Tibial nerve (tissue), 3 donors: ENCODE data around the gene CST7.

Experiments
- POLR2A ChIP-seq, 2 donors: fragments of 450-650 bp; IDR thresholded peaks; one replicate each; pipeline ENCODE4 v1.6.1; 2017; ENCODE audit warnings: antibody characterized with exemption in 2 of 2, mild to moderate bottlenecking in 2 of 2, moderate library complexity in 2 of 2
- TF ChIP-seq, protein P1 (sequence below), 5 experiments: fragments of 200-600 bp in 3 of 5; fragments of 450-650 bp in 2 of 5; sonication (generic) in 3 of 5; IDR thresholded peaks; one replicate each; pipeline ENCODE4 v1.5.1; 2016 to 2019; ENCODE audit warnings: antibody characterized with exemption in 5 of 5, mild to moderate bottlenecking in 3 of 5, moderate library complexity in 2 of 5

DNA sequence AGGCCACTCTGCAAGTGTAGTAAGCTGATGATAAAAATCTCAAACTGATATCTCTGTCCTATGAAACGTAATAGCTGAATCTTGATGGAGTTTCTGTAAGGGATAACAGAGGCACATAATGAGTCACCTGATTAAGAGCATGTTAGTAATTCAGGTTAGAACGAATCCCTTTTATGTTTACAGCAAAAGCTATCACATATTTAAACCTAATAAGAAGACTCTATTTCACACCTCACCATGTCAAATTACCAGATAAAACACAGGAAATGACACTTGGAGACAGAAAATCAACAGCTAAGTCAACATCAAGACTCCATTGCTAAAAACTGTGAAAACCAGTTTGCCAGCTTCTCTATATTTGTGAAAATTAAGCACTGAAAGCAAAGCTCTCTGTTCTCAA lies 11.8 kb downstream of the CST7 start:
- no peak for TF ChIP-seq POLR2A (IDR thresholded peaks at IDR 0.05)
- TF ChIP-seq, protein P1, sequence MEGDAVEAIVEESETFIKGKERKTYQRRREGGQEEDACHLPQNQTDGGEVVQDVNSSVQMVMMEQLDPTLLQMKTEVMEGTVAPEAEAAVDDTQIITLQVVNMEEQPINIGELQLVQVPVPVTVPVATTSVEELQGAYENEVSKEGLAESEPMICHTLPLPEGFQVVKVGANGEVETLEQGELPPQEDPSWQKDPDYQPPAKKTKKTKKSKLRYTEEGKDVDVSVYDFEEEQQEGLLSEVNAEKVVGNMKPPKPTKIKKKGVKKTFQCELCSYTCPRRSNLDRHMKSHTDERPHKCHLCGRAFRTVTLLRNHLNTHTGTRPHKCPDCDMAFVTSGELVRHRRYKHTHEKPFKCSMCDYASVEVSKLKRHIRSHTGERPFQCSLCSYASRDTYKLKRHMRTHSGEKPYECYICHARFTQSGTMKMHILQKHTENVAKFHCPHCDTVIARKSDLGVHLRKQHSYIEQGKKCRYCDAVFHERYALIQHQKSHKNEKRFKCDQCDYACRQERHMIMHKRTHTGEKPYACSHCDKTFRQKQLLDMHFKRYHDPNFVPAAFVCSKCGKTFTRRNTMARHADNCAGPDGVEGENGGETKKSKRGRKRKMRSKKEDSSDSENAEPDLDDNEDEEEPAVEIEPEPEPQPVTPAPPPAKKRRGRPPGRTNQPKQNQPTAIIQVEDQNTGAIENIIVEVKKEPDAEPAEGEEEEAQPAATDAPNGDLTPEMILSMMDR (IDR thresholded peaks at IDR 0.05) = no peak
